HG02759 (cell line): Measurements from ENCODE around the gene PADI6.
"Not testable (repeated sequence)": the region's sequence is repeated elsewhere in the genome, so short reads cannot be mapped to it uniquely, and the experiment has no call there.

Source experiments
- ATAC-seq: cut with Tn5 transposase; IDR thresholded peaks from one replicate; pipeline ENCODE4 v1.9.1; 2021; ENCODE audit warnings: mild to moderate bottlenecking, moderate library complexity; ENCODE audit not compliant: unreplicated experiment

The PADI6 gene

GRCh38 chr1:17404034-17404684 is 32.2 kb downstream of the PADI6 start:
- no peak for ATAC-seq

GRCh38 chr1:17404820-17405219 is 32.8 kb downstream of the PADI6 start:
- ATAC-seq: no peak

GRCh38 chr1:17405898-17406759 is 34.1 kb downstream of the PADI6 start:
- no peak for ATAC-seq

GRCh38 chr1:17406760-17407475 is 34.9 kb downstream of the PADI6 start:
- not testable (repeated sequence) for ATAC-seq

GRCh38 chr1:17407786-17408514 is 36.0 kb downstream of the PADI6 start:
- ATAC-seq: not testable (repeated sequence)

- ATAC-seq: no peak
Measured at GRCh38 chr1:17409391-17409811, 37.4 kb downstream of the PADI6 start.

GRCh38 chr1:17412093-17412870 is 40.3 kb downstream of the PADI6 start:
- no peak for ATAC-seq

GRCh38 chr1:17414022-17414421 is 42.0 kb downstream of the PADI6 start:
- no peak for ATAC-seq

GRCh38 chr1:17416389-17416788 is 44.4 kb downstream of the PADI6 start:
- no peak for ATAC-seq

GRCh38 chr1:17419626-17420328 is 47.8 kb downstream of the PADI6 start:
- no peak for ATAC-seq

- no peak for ATAC-seq
Measured at GRCh38 chr1:17420391-17420918, 48.5 kb downstream of the PADI6 start.

- no peak for ATAC-seq
Measured at GRCh38 chr1:17422461-17422860, 50.5 kb downstream of the PADI6 start.

GRCh38 chr1:17423781-17424245 is 51.8 kb downstream of the PADI6 start:
- ATAC-seq: no peak

GRCh38 chr1:17425806-17426600 is 54.0 kb downstream of the PADI6 start:
- ATAC-seq: no peak

GRCh38 chr1:17427696-17428660 is 56.0 kb downstream of the PADI6 start:
- ATAC-seq: no peak

- ATAC-seq: no peak
Measured at GRCh38 chr1:17429183-17429582, 57.2 kb downstream of the PADI6 start.

GRCh38 chr1:17432412-17432811 is 60.4 kb downstream of the PADI6 start:
- no peak for ATAC-seq
